Lower leg skin (tissue), 4 donors: ENCODE data around the gene ACOT11. TPM values are rescaled to one million over a fixed set of nuclear protein-coding genes. Genes with fewer than 3 reads are reported as not detected.
"Not testable (repeated sequence)": the region's sequence is repeated elsewhere in the genome, so short reads cannot be mapped to it uniquely, and the experiment has no call there.

ENCODE experiments used
- DNase-seq, 2 donors: peaks; one replicate each; pipeline ENCODE4 v3.0.0-alpha.2; 2019; ENCODE audit warnings: low spot score in 2 of 2
- H3K4me3 ChIP-seq: fragments of 200-600 bp; sonication (generic); 2 replicates; pipeline ENCODE4 v1.5.1; 2017; ENCODE audit warnings: mild to moderate bottlenecking, low read depth; ENCODE audit not compliant: poor library complexity, severe bottlenecking
- POLR2A ChIP-seq, 2 donors: fragments of 450-650 bp; IDR thresholded peaks; one replicate each; pipeline ENCODE4 v1.6.1; 2016 to 2017; ENCODE audit warnings: antibody characterized with exemption in 2 of 2, mild to moderate bottlenecking in 1 of 2, moderate library complexity in 1 of 2
- WGBS, 2 donors: methylation state at CpG; one replicate each; pipeline ENCODE4 v1.1.5; 2018; 5-methylcytosine and 5-hydroxymethylcytosine counted together
- intact Hi-C: fragments of 100-400 bp; cut with DNase I; formaldehyde crosslinking; loops from one replicate; pipeline ENCODE4 v1.15.0; 2023; ENCODE audit warnings: low total_unique reads
- total RNA-seq, 4 donors: library from RNA; depleted of rRNA; stranded (reverse); fragments of >200 nt; gene quantifications; one replicate each; pipeline ENCODE4 v1.1.0, GENCODE V29; 2016
- TF ChIP-seq, protein P1 (sequence below), 3 donors: fragments of 450-650 bp; IDR thresholded peaks; one replicate each; pipeline ENCODE4 v1.5.1; 2016; ENCODE audit warnings: antibody characterized with exemption in 3 of 3, mild to moderate bottlenecking in 3 of 3, moderate library complexity in 2 of 3

ACOT11 gene
- total RNA-seq, 4 donors from 2014 or later = 1.9 to 3.9 (median 2.2) TPM

DNA sequence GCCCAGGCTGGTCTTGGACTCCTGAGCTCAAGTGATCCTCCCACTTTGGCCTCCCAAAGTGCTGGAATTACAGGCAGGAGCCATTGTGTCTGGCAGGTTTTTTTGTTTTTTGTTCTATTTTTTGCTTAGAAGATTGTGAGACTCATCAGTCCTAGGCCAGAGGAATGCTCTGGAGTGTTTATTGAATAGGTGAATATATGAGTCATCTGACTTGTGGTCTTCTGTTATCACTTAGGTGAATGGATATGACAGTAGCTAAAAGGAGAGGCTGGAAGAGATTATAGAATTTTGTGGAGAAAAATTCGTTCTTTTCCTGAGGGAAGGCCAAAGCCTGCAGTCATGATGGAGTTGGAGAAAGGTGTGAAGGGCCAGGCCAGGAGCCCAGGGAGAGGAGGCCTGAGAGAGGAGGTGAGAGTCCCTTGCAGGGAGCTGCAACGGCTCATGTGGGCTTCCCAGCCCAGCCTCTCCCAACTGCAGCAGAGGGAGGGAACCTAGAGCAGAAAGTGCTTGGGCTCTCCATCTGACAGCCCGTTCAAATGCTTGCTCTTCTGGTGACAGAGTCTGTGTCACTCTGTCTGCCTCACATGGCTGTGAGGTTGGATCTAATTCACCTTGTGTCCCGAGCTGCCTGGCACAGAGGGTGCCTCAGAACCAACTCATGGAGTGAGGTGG lies 31.6 kb upstream of the ACOT11 start:
- no peak for TF ChIP-seq POLR2A (IDR thresholded peaks at IDR 0.05)
- TF ChIP-seq, protein P1, sequence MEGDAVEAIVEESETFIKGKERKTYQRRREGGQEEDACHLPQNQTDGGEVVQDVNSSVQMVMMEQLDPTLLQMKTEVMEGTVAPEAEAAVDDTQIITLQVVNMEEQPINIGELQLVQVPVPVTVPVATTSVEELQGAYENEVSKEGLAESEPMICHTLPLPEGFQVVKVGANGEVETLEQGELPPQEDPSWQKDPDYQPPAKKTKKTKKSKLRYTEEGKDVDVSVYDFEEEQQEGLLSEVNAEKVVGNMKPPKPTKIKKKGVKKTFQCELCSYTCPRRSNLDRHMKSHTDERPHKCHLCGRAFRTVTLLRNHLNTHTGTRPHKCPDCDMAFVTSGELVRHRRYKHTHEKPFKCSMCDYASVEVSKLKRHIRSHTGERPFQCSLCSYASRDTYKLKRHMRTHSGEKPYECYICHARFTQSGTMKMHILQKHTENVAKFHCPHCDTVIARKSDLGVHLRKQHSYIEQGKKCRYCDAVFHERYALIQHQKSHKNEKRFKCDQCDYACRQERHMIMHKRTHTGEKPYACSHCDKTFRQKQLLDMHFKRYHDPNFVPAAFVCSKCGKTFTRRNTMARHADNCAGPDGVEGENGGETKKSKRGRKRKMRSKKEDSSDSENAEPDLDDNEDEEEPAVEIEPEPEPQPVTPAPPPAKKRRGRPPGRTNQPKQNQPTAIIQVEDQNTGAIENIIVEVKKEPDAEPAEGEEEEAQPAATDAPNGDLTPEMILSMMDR (IDR thresholded peaks at IDR 0.05) = no peak
- no peak for DNase-seq
- WGBS, 2 donors = 51 to 58% methylated on average over 4 of the region's 4 CpGs
- intact Hi-C loops = no loop called here
- no peak overlapping the region for H3K4me3 ChIP-seq

DNA sequence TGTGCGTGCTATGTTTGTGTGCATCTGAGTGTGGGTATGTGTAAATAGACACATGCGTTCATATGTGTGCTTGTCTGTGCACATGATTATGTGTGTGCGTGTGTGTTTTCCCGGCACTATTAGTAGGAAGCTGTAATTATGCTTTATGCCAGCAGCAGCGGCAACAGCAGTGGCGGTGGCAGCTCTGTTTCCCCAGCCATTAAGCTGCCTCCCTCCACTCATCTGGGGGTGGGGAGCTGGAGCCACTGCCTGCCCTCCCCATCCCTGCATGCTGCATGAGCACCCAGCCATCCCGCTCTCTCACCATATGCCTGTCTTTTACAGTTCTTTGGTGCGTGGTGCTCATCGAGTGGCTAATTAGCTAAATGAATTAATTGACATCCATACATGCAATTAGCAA lies 30.5 kb upstream of the ACOT11 start:
- WGBS, 2 donors = 87 to 88% methylated on average over 9 of the region's 9 CpGs
- intact Hi-C loops = no loop called here
- DNase-seq = no peak
- TF ChIP-seq POLR2A (IDR thresholded peaks at IDR 0.05) = no peak
- TF ChIP-seq, protein P1 (IDR thresholded peaks at IDR 0.05) = no peak
- no peak overlapping the region for H3K4me3 ChIP-seq

DNA sequence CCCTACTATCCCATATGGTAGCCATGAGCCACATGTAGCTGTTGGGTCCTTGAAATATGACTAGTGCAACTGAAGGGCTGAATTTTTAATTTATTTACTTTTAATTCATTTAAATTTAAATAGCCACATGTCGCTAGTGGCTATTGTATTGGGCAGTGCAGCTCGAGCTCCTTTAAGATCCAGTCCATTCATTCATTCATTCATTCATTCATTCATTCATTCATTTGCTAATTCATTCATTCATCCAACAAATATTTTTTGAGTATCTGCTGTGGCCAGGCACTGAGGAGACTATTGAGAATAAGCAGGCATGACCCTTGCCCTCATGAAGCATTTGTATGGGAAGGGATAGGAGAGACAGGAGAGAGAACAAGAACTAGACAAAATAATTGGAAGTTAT lies 29.5 kb upstream of the ACOT11 start:
- DNase-seq = no peak
- no peak overlapping the region for H3K4me3 ChIP-seq
- 90 to 93% methylated on average over 2 of the region's 2 CpGs for WGBS, 2 donors
- intact Hi-C loops = no loop called here
- TF ChIP-seq POLR2A (IDR thresholded peaks at IDR 0.05) = no peak
- TF ChIP-seq, protein P1 (IDR thresholded peaks at IDR 0.05) = no peak

DNA sequence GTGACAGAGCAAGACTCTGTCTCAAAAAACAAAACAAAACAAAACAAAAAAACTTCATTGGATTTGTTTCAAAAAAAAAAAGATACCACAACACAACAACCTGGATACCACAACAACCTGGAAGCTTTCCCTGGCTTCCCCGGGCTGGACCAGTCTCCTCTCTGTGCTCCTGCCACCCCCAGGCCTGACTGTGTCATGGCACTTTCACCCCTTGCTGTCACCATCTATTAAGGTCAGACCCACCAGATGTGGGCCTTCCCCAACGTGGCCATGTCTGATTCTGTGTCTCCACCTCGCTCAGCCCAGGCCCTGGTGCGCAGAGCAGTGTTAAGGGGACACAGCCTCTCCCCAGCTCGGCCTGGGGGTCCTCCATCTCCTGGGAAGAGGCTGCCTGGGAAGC lies 28.3 kb upstream of the ACOT11 start:
- DNase-seq = peak in 1 of 2 donors; percentile 13
- no peak for TF ChIP-seq POLR2A (IDR thresholded peaks at IDR 0.05)
- TF ChIP-seq, protein P1 (IDR thresholded peaks at IDR 0.05) = no peak
- WGBS, 2 donors = 59 to 62% methylated on average over 5 of the region's 5 CpGs
- intact Hi-C loops = no loop called here
- no peak overlapping the region for H3K4me3 ChIP-seq

DNA sequence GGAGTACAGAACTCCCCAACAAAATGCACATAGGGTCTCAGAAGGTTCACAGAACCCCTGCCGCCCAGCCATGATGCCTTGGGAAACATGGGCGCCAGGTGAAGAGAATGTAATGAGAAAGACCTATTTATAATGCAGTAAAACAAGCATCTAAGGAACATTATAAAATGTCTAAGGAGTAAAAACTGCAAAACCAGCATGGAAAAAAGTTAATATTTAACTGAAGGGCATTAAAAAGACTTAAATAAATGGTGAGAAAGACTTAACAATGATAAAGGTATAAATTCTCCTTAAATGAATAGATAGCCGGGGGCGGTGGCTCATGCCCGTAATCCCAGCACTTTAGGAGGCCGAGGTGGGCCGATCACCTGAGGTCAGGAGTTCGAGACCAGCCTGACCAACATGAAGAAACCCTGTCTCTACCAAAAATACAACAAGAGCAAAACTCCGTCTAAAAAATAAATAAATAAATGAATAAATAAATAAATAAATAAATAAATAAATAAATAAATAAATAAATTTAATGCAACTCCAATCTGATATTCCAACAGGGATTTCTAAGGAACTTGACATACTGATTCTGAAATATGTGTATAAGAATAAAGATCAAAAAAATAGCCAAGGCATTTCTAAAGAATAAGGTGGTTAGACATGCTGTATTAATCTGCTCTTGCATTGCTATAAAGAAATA lies 27.3 kb upstream of the ACOT11 start:
- WGBS, 2 donors = 92 to 94% methylated on average over 9 of the region's 9 CpGs
- intact Hi-C loops = no loop called here
- no peak for DNase-seq
- H3K4me3 ChIP-seq = no peak overlapping the region
- TF ChIP-seq, protein P1 (IDR thresholded peaks at IDR 0.05) = no peak
- TF ChIP-seq POLR2A (IDR thresholded peaks at IDR 0.05) = no peak

DNA sequence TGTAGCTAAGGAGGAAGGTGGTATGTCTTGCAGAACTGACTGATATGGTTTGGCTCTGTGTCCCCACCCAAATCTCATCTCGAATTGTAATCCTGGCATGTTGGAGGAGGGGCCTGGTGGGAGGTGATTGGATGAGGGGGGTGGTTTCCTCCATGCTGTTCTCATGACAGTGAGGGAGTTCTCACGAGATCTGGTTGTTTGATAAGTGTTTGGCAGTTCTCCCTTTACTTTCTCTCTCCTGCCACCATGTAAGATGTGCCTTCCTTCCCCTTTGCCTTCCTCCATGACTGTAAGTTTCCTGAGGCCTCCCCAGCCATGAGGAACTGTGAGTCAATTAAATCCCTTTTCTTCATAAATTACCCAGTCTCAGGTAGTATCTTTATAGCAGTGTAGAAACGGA lies 21.5 kb upstream of the ACOT11 start:
- H3K4me3 ChIP-seq, intact Hi-C loops: not testable (repeated sequence)
- 82 to 87% methylated on average over 3 of the region's 3 CpGs for WGBS, 2 donors
- peak in 1 of 2 donors; percentile 17 for DNase-seq
